Measurements from ENCODE around the gene PPP2R5C.

DNA sequence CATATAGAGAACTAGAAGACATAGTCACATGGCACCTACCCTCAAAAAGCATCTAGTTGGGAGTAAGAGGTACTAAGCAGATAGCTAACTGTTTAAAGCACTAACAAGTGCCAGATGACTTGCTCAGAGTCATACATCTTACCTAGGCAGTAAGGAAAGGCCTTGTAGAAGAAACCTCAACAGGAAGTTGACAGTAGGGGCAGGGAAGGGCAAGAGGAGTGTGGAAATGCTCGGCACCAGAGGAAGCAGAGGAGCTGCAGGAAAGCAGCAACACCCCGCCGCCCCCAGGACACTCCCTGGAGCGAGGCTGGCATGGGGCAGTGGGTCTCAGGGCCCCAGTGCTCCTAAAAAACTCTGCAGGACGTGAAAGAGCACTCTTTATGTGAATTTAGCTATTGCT is 92.9 kb downstream of the PPP2R5C start:
- TF ChIP-seq CTCF (conservative IDR thresholded peaks at IDR 0.05 in 1 of 2, IDR thresholded peaks at IDR 0.05 in 1 of 2; ENCODE audit: extremely low read depth in 1 of 2, insufficient read depth in 1 of 2, low read depth in 1 of 2, low read length in 2 of 2): no peak
- TF ChIP-seq EZH2 (IDR thresholded peaks at IDR 0.05; ENCODE audit: borderline replicate concordance, low read length): no peak
